Heart left ventricle (tissue), 16 donors: ENCODE measurements around the gene MEGF11. TPM values are rescaled to one million over a fixed set of nuclear protein-coding genes. Genes with fewer than 3 reads are reported as not detected.
A peak's percentile ranks its signal among the peaks of the same experiment; 100 is the strongest.

Source experiments
- ATAC-seq, 4 donors: fragments of 200-7000 bp; cut with Tn5 transposase; one replicate each; pipeline ENCODE4 v1.9.1; 2020 to 2022; ENCODE audit warnings: moderate library complexity in 4 of 4, mild to moderate bottlenecking in 3 of 4, moderate number of reproducible peaks in 1 of 4
- DNase-seq, 5 donors: peaks; one replicate each; pipeline ENCODE4 v3.0.0-alpha.2; 2020
- H3K27ac ChIP-seq, 12 donors: fragments of 200-600 bp; sonication (generic) in 4 of 12; one replicate each; pipeline versions ENCODE4 v1.5.0 to v1.8.0; 2016 to 2022; ENCODE audit warnings: mild to moderate bottlenecking in 2 of 12
- H3K27me3 ChIP-seq, 9 donors: fragments of 200-600 bp; sonication (generic) in 2 of 9; one replicate each; pipeline versions ENCODE4 v1.5.1 to v1.8.0; 2016 to 2022; ENCODE audit warnings: mild to moderate bottlenecking in 3 of 9
- H3K36me3 ChIP-seq, 9 donors: fragments of 200-600 bp; sonication (generic) in 2 of 9; one replicate each; pipeline versions ENCODE4 v1.5.0 to v1.8.0; 2018 to 2022; ENCODE audit warnings: mild to moderate bottlenecking in 2 of 9
- H3K4me1 ChIP-seq, 12 donors: fragments of 200-600 bp; sonication (generic) in 4 of 12; one replicate each; pipeline versions ENCODE4 v1.5.0 to v1.8.0; 2016 to 2022; ENCODE audit warnings: mild to moderate bottlenecking in 3 of 12
- H3K4me3 ChIP-seq, 12 donors: fragments of 200-600 bp; sonication (generic) in 4 of 12; one replicate each; pipeline versions ENCODE4 v1.5.0 to v1.8.0; 2017 to 2022; ENCODE audit warnings: mild to moderate bottlenecking in 9 of 12, moderate library complexity in 4 of 12
- H3K9me3 ChIP-seq, 12 donors: fragments of 200-600 bp; sonication (generic) in 4 of 12; one replicate each; pipeline versions ENCODE4 v1.5.0 to v1.8.0; 2016 to 2022; ENCODE audit warnings: mild to moderate bottlenecking in 1 of 12
- POLR2A ChIP-seq, 2 donors: fragments of 450-650 bp; IDR thresholded peaks; one replicate each; pipeline ENCODE4 v1.6.1; 2017; ENCODE audit warnings: antibody characterized with exemption in 2 of 2, mild to moderate bottlenecking in 2 of 2, moderate library complexity in 2 of 2
- WGBS, 4 donors: extraction: QIAGEN DNeasy Blood & Tissue Kit in 2 of 4; methylation state at CpG; one replicate each; pipeline versions ENCODE4 v1.1.5 to v1.1.7; 2013 to 2018; 5-methylcytosine and 5-hydroxymethylcytosine counted together
- intact Hi-C, 10 donors: fragments of 100-400 bp; cut with DNase I; formaldehyde crosslinking; loops; one replicate each; pipeline versions ENCODE4 v1.11.1 to v1.14.2; 2022
- polyA plus RNA-seq, 2 donors: library from polyadenylated mRNA; stranded (reverse); fragments of 200-250 nt; gene quantifications; one replicate each; pipeline ENCODE4 v1.2.3, GENCODE V29; 2013
- total RNA-seq, 9 donors: library from RNA; depleted of rRNA in 2 of 9; stranded (reverse); fragments of >200 nt in 2 of 9; fragmentation: NEBNext Ultra II Directional in 3 of 9; extraction: Animal tissue kit (Norgen Biotek cat#: 25700) in 3 of 9; gene quantifications; one replicate each; pipeline versions ENCODE4 v1.1.0 to v1.2.4, GENCODE V29; 2016 to 2023
- TF ChIP-seq, protein P1 (sequence below), 12 donors: fragments of 200-600 bp; sonication (generic) in 4 of 12; IDR thresholded peaks; one replicate each; pipeline versions ENCODE4 v1.5.0 to v1.8.0; 2018 to 2022; ENCODE audit warnings: antibody characterized with exemption in 12 of 12, mild to moderate bottlenecking in 5 of 12
- donor health status: ischemic (EF 13 %, LVEDD 7.1; RV severe dilation, severe dysfunction).
- donor health status: healthy with polysubstance abuse.
- donor health status: DM: no; HTN: yes; CAD: no.
- donor health status: DM: no; HTN: no; CAD: no.
- donor health status: ischemic (EF 25% LVEDD 6.9; RV normal size, moderate dysfunction).
- donor health status: ischemic (EF 25% LVEDD 5.7; RV mildly dilated, moderate dysfunction).
- donor health status: healthy.
- donor health status: DM: yes; HTN: yes; CAD: no.
- donor health status: ischemic (EF 35%, LVEDD 5.7; RV mildly dilated, moderate dysfunction).
- donor health status: nonischemic (EF 11% LVEDD 7.7; RV severe dilation, severe dysfunction).
- donor health status: DM: yes; HTN: yes; CAD: no.
- donor health status: PGD.
- donor health status: ischemic (EF 29% LVEDD 5.4; RV normal size, mild dysfunction).
- donor health status: nonischemic (EF 23%, LVEDD 6.1; RV moderate dilation, normal function).

Gene MEGF11
- total and polyA plus RNA-seq, 11 donors = 0.07 TPM; not detected in 10

- no peak for DNase-seq
- intact Hi-C loops = no loop called here
Observed at GRCh38 chr15:66169023-66169422, 84.5 kb downstream of the MEGF11 start.

GRCh38 chr15:66167854-66168253 is 85.7 kb downstream of the MEGF11 start:
- intact Hi-C loops = no loop called here
- WGBS, 4 donors = 79 to 85% (median 83%) methylated on average over 7 of the region's 7 CpGs
- no peak for ATAC-seq

More at GRCh38 chr15:66169023-66169422, 84.5 kb downstream of the MEGF11 start:
- Histone ChIP-seq H3K36me3 (no peaks in the 10 kb centered on the region), H3K9me3 (no peaks in the 10 kb centered on the region), H3K27ac (no peak overlapping the region), H3K4me1 (no peaks in the 10 kb centered on the region), H3K4me3 (no peak overlapping the region), H3K27me3 (peaks cover 0 to 25% (median 4%) of the 10 kb centered on the region in 9 donors)
- no peak for ATAC-seq
- TF ChIP-seq POLR2A (IDR thresholded peaks at IDR 0.05) = no peak
- TF ChIP-seq, protein P1, sequence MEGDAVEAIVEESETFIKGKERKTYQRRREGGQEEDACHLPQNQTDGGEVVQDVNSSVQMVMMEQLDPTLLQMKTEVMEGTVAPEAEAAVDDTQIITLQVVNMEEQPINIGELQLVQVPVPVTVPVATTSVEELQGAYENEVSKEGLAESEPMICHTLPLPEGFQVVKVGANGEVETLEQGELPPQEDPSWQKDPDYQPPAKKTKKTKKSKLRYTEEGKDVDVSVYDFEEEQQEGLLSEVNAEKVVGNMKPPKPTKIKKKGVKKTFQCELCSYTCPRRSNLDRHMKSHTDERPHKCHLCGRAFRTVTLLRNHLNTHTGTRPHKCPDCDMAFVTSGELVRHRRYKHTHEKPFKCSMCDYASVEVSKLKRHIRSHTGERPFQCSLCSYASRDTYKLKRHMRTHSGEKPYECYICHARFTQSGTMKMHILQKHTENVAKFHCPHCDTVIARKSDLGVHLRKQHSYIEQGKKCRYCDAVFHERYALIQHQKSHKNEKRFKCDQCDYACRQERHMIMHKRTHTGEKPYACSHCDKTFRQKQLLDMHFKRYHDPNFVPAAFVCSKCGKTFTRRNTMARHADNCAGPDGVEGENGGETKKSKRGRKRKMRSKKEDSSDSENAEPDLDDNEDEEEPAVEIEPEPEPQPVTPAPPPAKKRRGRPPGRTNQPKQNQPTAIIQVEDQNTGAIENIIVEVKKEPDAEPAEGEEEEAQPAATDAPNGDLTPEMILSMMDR (IDR thresholded peaks at IDR 0.05) = no peak
- 72 to 88% (median 77%) methylated on average over 12 of the region's 12 CpGs for WGBS, 4 donors

DNA sequence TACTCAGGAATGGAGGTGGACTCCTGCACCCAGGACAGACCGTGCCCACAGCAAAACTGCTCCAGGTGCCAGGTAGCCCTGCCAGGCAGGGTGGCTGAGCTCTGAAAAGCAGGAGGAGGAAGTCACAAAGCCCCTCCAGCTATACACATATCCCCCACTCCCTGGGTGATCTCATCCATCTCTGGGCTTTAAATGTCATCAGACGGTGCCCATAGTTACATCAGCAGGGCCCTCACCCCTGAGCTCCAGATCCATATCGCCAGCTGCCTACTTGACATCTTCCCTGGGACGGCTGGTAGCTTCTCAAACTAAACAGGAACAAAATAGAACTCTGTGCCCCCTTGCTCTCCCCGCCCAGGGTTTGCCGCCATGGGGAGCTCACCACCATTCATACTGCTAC is 87.7 kb downstream of the MEGF11 start:
- peaks cover 0 to 8% (median 0%) of the 10 kb centered on the region in 9 donors for H3K27me3 ChIP-seq
- TF ChIP-seq, protein P1 (IDR thresholded peaks at IDR 0.05) = no peak
- TF ChIP-seq POLR2A (IDR thresholded peaks at IDR 0.05) = no peak
- H3K27ac ChIP-seq = no peak overlapping the region
- H3K4me3 ChIP-seq = no peak overlapping the region
- H3K4me1 ChIP-seq = no peaks in the 10 kb centered on the region
- ATAC-seq = no peak
- intact Hi-C loops = no loop called here
- DNase-seq = peak in 1 of 5 donors; percentile 37
- no peaks in the 10 kb centered on the region for H3K9me3 ChIP-seq
- H3K36me3 ChIP-seq = no peaks in the 10 kb centered on the region
- WGBS, 4 donors = 79 to 92% (median 88%) methylated on average over 5 to 6 of the region's 6 CpGs

More at GRCh38 chr15:66167854-66168253, 85.7 kb downstream of the MEGF11 start:
- H3K9me3 ChIP-seq = no peaks in the 10 kb centered on the region
- no peak overlapping the region for H3K27ac ChIP-seq
- DNase-seq = no peak
- TF ChIP-seq POLR2A (IDR thresholded peaks at IDR 0.05) = no peak
- TF ChIP-seq, protein P1 (IDR thresholded peaks at IDR 0.05) = no peak
- no peaks in the 10 kb centered on the region for H3K4me1 ChIP-seq
- H3K4me3 ChIP-seq = no peak overlapping the region
- H3K36me3 ChIP-seq = no peaks in the 10 kb centered on the region
- H3K27me3 ChIP-seq = peaks cover 0 to 16% (median 0%) of the 10 kb centered on the region in 9 donors

DNA sequence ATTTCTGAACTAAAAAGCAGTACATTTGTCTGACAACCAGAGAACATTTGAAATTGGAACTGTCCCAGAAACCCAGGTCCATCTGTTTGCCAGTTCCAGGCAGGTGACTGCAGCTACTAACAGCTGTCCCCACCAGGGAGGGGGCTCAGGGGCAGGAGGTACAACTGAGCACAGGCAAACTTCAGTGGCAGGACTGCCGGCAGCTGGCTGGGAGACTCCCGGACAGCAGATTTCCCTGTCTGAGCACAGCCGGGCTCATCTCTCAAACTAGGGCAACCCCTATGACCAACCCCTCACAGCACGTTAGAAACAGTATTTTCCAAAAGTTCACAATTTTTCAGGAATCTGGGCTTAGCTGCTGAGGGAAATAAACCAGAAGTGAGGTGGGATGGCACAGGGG is 88.8 kb downstream of the MEGF11 start:
- Histone ChIP-seq H3K27me3 (peaks cover 0 to 4% (median 0%) of the 10 kb centered on the region in 9 donors), H3K27ac (no peak overlapping the region), H3K4me3 (no peak overlapping the region), H3K36me3 (no peaks in the 10 kb centered on the region), H3K4me1 (no peaks in the 10 kb centered on the region), H3K9me3 (no peaks in the 10 kb centered on the region)
- ATAC-seq = no peak
- 71 to 89% (median 82%) methylated on average over 4 of the region's 4 CpGs for WGBS, 4 donors
- TF ChIP-seq POLR2A (IDR thresholded peaks at IDR 0.05) = no peak
- TF ChIP-seq, protein P1 (IDR thresholded peaks at IDR 0.05) = no peak
- intact Hi-C loops = no loop called here
- DNase-seq = peak in 1 of 5 donors; percentile 15
